H9 (cell line): ENCODE data around the gene FHL1. TPM values are rescaled to one million over a fixed set of nuclear protein-coding genes. Genes with fewer than 3 reads are reported as not detected.

Experiments used
- DNase-seq: peaks from one replicate; pipeline ENCODE4 v3.0.0-alpha.2; 2017
- H2AFZ ChIP-seq: one replicate; pipeline ENCODE4 v1.6.1; 2013; ENCODE audit warnings: mild to moderate bottlenecking, low read length, control low read depth, moderate library complexity
- H2AK5ac ChIP-seq: 2 replicates; pipeline ENCODE4 v1.6.1; 2013; ENCODE audit warnings: low read length, control low read depth, mixed read lengths; ENCODE audit not compliant: insufficient read length
- H2BK120ac ChIP-seq: one replicate; pipeline ENCODE4 v1.6.1; 2013; ENCODE audit warnings: low read depth, mild to moderate bottlenecking, low read length, control low read depth, inconsistent platforms; ENCODE audit not compliant: poor library complexity, severe bottlenecking
- H2BK12ac ChIP-seq: 2 replicates; pipeline ENCODE4 v1.6.1; 2013; ENCODE audit warnings: low read length, control low read depth, mixed read lengths, low read depth; ENCODE audit not compliant: insufficient read length
- H2BK15ac ChIP-seq: 2 replicates; pipeline ENCODE4 v1.6.1; 2013; ENCODE audit warnings: low read depth, low read length, control low read depth
- H2BK20ac ChIP-seq: one replicate; pipeline ENCODE4 v1.6.1; 2013; ENCODE audit warnings: low read depth, mild to moderate bottlenecking, low read length, control low read depth, inconsistent platforms; ENCODE audit not compliant: poor library complexity, severe bottlenecking
- H2BK5ac ChIP-seq: 2 replicates; pipeline ENCODE4 v1.6.1; 2013; ENCODE audit warnings: low read length, control low read depth, mixed read lengths; ENCODE audit not compliant: insufficient read length
- H3K14ac ChIP-seq: 2 replicates; pipeline ENCODE4 v1.6.1; 2013; ENCODE audit warnings: low read length, control low read depth; ENCODE audit not compliant: insufficient read depth
- H3K18ac ChIP-seq: 2 replicates; pipeline ENCODE4 v1.6.1; 2013; ENCODE audit warnings: low read depth, mild to moderate bottlenecking, mixed read lengths, low read length, control low read depth; ENCODE audit not compliant: insufficient read length
- H3K23ac ChIP-seq: 2 replicates; pipeline ENCODE4 v1.6.1; 2013; ENCODE audit warnings: low read length, control low read depth, mixed read lengths, low read depth; ENCODE audit not compliant: insufficient read length
- H3K23me2 ChIP-seq: 2 replicates; pipeline ENCODE4 v1.6.1; 2013; ENCODE audit warnings: low read depth, mild to moderate bottlenecking, mixed read lengths, low read length, control low read depth; ENCODE audit not compliant: insufficient read length, poor library complexity, severe bottlenecking
- H3K27ac ChIP-seq: 2 replicates; pipeline ENCODE4 v1.5.1; 2013; ENCODE audit warnings: low read length, control low read depth, mixed read lengths, low read depth; ENCODE audit not compliant: insufficient read length
- H3K27me3 ChIP-seq: 2 replicates; pipeline ENCODE4 v1.6.1; 2013; ENCODE audit warnings: low read length, control low read depth, inconsistent platforms; ENCODE audit not compliant: insufficient read depth
- H3K4ac ChIP-seq: 2 replicates; pipeline ENCODE4 v1.6.1; 2013; ENCODE audit warnings: low read depth, mild to moderate bottlenecking, control low read depth, inconsistent platforms, low read length, moderate library complexity
- H3K4me1 ChIP-seq: 2 replicates; pipeline ENCODE4 v1.6.1; 2013; ENCODE audit warnings: low read length, control low read depth, inconsistent platforms; ENCODE audit not compliant: insufficient read depth
- H3K4me2 ChIP-seq: 2 replicates; pipeline ENCODE4 v1.6.1; 2013; ENCODE audit warnings: low read length, control low read depth, mixed read lengths; ENCODE audit not compliant: insufficient read length, insufficient read depth
- H3K56ac ChIP-seq: 2 replicates; pipeline ENCODE4 v1.6.1; 2013; ENCODE audit warnings: low read depth, mild to moderate bottlenecking, mixed read lengths, low read length, control low read depth; ENCODE audit not compliant: insufficient read length
- H3K79me1 ChIP-seq: 2 replicates; pipeline ENCODE4 v1.6.1; 2013; ENCODE audit warnings: low read depth, mild to moderate bottlenecking, moderate library complexity, low read length, control low read depth, inconsistent platforms; ENCODE audit not compliant: insufficient read depth, poor library complexity, severe bottlenecking
- H3K79me2 ChIP-seq: 2 replicates; pipeline ENCODE4 v1.6.1; 2013; ENCODE audit warnings: low read length, control low read depth, inconsistent platforms; ENCODE audit not compliant: insufficient read depth
- H3K9ac ChIP-seq: 2 replicates; pipeline ENCODE4 v1.6.1; 2013; ENCODE audit warnings: low read length, control low read depth, mixed read lengths; ENCODE audit not compliant: insufficient read length; ENCODE audit errors: extremely low read depth
- H3K9me3 ChIP-seq: one replicate; pipeline ENCODE4 v1.6.1; 2013; ENCODE audit warnings: low read depth, low read length, inconsistent platforms; ENCODE audit not compliant: control insufficient read depth
- H3T11ph ChIP-seq: one replicate; pipeline ENCODE4 v1.6.1; 2013; ENCODE audit warnings: mild to moderate bottlenecking, low read length, control low read depth, inconsistent platforms
- H4K20me1 ChIP-seq: one replicate; pipeline ENCODE4 v1.6.1; 2013; ENCODE audit not compliant: control insufficient read depth, insufficient read length, insufficient read depth
- H4K5ac ChIP-seq: 2 replicates; pipeline ENCODE4 v1.6.1; 2013; ENCODE audit warnings: low read depth, mild to moderate bottlenecking, mixed read lengths, low read length, control low read depth; ENCODE audit not compliant: insufficient read length
- H4K8ac ChIP-seq: replicated peaks from 2 replicates; pipeline ENCODE4 v1.6.1; 2013; ENCODE audit warnings: low read length, control low read depth, mixed read lengths, low read depth; ENCODE audit not compliant: insufficient read length
- H4K91ac ChIP-seq: 2 replicates; pipeline ENCODE4 v1.6.1; 2013; ENCODE audit warnings: low read depth, mild to moderate bottlenecking, moderate library complexity, mixed read lengths, low read length, control low read depth; ENCODE audit not compliant: insufficient read length
- H3K27ac Mint-ChIP-seq, 3 experiments: 2 replicates in 2 of 3; 3 replicates in 1 of 3; pipeline ENCODE4 v1.8.0; 2020 to 2021; ENCODE audit warnings: mixed read lengths in 3 of 3, mild to moderate bottlenecking in 1 of 3, moderate library complexity in 1 of 3
- H3K27me3 Mint-ChIP-seq: 2 replicates; pipeline ENCODE4 v1.8.0; 2021; ENCODE audit warnings: low read depth, mild to moderate bottlenecking, moderate library complexity, mixed read lengths
- H3K36me3 Mint-ChIP-seq, 3 experiments: 2 replicates in 2 of 3; 3 replicates in 1 of 3; pipeline ENCODE4 v1.8.0; 2020 to 2021; ENCODE audit warnings: low read depth in 3 of 3, mixed read lengths in 3 of 3; ENCODE audit not compliant: insufficient read depth in 1 of 3
- H3K4me1 Mint-ChIP-seq, 2 experiments: 2 replicates each; pipeline ENCODE4 v1.8.0; 2020; ENCODE audit warnings: mixed read lengths in 2 of 2
- H3K4me3 Mint-ChIP-seq, 2 experiments: 2 replicates in 1 of 2; 3 replicates in 1 of 2; pipeline ENCODE4 v1.8.0; 2020 to 2021; ENCODE audit warnings: mild to moderate bottlenecking in 2 of 2, mixed read lengths in 2 of 2, moderate library complexity in 1 of 2
- H3K9me3 Mint-ChIP-seq, 2 experiments: 2 replicates in 1 of 2; 3 replicates in 1 of 2; pipeline ENCODE4 v1.8.0; 2020; ENCODE audit warnings: mild to moderate bottlenecking in 2 of 2, mixed read lengths in 2 of 2, moderate library complexity in 1 of 2
- CTCF ChIP-seq: fragments of 200-600 bp; sonication (generic); conservative IDR thresholded peaks from 3 replicates; pipeline ENCODE4 v1.8.0; 2021; ENCODE audit warnings: antibody characterized with exemption, mild to moderate bottlenecking
- total RNA-seq: library from RNA; stranded (reverse); gene quantifications from 2 replicates; pipeline ENCODE4 v1.2.1, GENCODE V29; 2021

The FHL1 gene
- total RNA-seq, 1 experiment from 2014 or later, result 20.0 TPM

GRCh38 chrX:136198010-136198409 is 50.7 kb downstream of the FHL1 start:
- H3K4ac ChIP-seq, result no peak overlapping the region
- no peak for TF ChIP-seq CTCF
- H4K20me1 ChIP-seq, result no peaks in the 10 kb centered on the region
- no peak overlapping the region for H3K14ac ChIP-seq
- H3K27ac ChIP-seq, result no peak overlapping the region
- H2BK12ac ChIP-seq, result no peak overlapping the region
- no peak overlapping the region for H2BK120ac ChIP-seq
- H3K23ac ChIP-seq, result no peak overlapping the region
- H3K79me1 ChIP-seq, result no peaks in the 10 kb centered on the region
- no peak for DNase-seq
- no peaks in the 10 kb centered on the region for H3K27me3 ChIP-seq
- Mint-ChIP-seq H3K27ac (no peak overlapping the region), H3K4me3 (no peak overlapping the region), H3K27me3 (no peaks in the 10 kb centered on the region; the same call in 1 of the 2 replicates), H3K4me1 (peaks cover 7 to 17% of the 10 kb centered on the region in 2 experiments), H3K9me3 (peaks cover 53 to 69% of the 10 kb centered on the region in 2 experiments), H3K36me3 (peaks cover 3 to 8% (median 6%) of the 10 kb centered on the region in 3 experiments; a peak in 6 of 7 replicates)
- no peak overlapping the region for H4K8ac ChIP-seq
- H4K5ac ChIP-seq, result no peak overlapping the region
- no peak overlapping the region for H3K56ac ChIP-seq
- H2AK5ac ChIP-seq, result no peak overlapping the region
- no peak overlapping the region for H3K4me2 ChIP-seq
- H2BK5ac ChIP-seq, result no peak overlapping the region
- H2BK15ac ChIP-seq, result no peak overlapping the region
- no peaks in the 10 kb centered on the region for H3K79me2 ChIP-seq
- H2BK20ac ChIP-seq, result no peak overlapping the region
- H4K91ac ChIP-seq, result no peak overlapping the region
- no peak overlapping the region for H3K9ac ChIP-seq
- H2AFZ ChIP-seq, result no peak overlapping the region
- H3T11ph ChIP-seq, result no peak overlapping the region
- H3K18ac ChIP-seq, result no peak overlapping the region
- no peaks in the 10 kb centered on the region for H3K23me2 ChIP-seq
- peaks cover 57% of the 10 kb centered on the region for H3K9me3 ChIP-seq
- no peaks in the 10 kb centered on the region; the same call in 1 of the 2 replicates for H3K4me1 ChIP-seq
